GM23338 (cell line): Measurements from ENCODE around the gene ZNF337.

Experiments
- CREB1 ChIP-seq: fragments of 250-450 bp; sonication (Bioruptor Pico); IDR thresholded peaks from 2 replicates; pipeline ENCODE4 v1.5.0; 2020; ENCODE audit warnings: low read depth, mild to moderate bottlenecking, moderate library complexity
- CTCF ChIP-seq, 2 experiments: fragments of 200-600 bp in 1 of 2; sonication (generic) in 1 of 2; conservative IDR thresholded peaks; 2 replicates each; pipeline versions ENCODE4 v1.5.1 to v1.6.1; 2016 to 2017; ENCODE audit warnings: antibody characterized with exemption in 2 of 2, low read depth in 2 of 2, mild to moderate bottlenecking in 2 of 2, moderate library complexity in 1 of 2
- EZH2 ChIP-seq: fragments of 200-600 bp; sonication (generic); IDR thresholded peaks from one replicate; pipeline ENCODE4 v1.8.0; 2017; ENCODE audit warnings: antibody characterized with exemption, mild to moderate bottlenecking, low read depth; ENCODE audit not compliant: unreplicated experiment
- EZH2phosphoT487 ChIP-seq: fragments of 200-600 bp; sonication (generic); IDR thresholded peaks from one replicate; pipeline ENCODE4 v1.8.1; 2018; ENCODE audit warnings: antibody characterized with exemption; ENCODE audit not compliant: unreplicated experiment
- JUNB ChIP-seq: IDR thresholded peaks from one replicate; pipeline ENCODE4 v1.6.1; 2016; ENCODE audit warnings: antibody characterized with exemption; ENCODE audit not compliant: unreplicated experiment
- NANOG ChIP-seq: IDR thresholded peaks from 2 replicates; pipeline ENCODE4 v1.6.1; 2016; ENCODE audit warnings: antibody characterized with exemption, borderline replicate concordance
- POLR2AphosphoS5 ChIP-seq: IDR thresholded peaks from 2 replicates; pipeline ENCODE4 v1.6.1; 2016; ENCODE audit warnings: antibody characterized with exemption, low read depth
- STAT1 ChIP-seq: IDR thresholded peaks from one replicate; pipeline ENCODE4 v1.6.1; 2016; ENCODE audit warnings: antibody characterized with exemption; ENCODE audit not compliant: unreplicated experiment
- ZNF114 ChIP-seq: fragments of 250-450 bp; sonication (Bioruptor Pico); IDR thresholded peaks from 2 replicates; pipeline ENCODE4 v1.5.0; 2020; ENCODE audit warnings: mild to moderate bottlenecking, moderate library complexity
- ZNF331 ChIP-seq: fragments of 250-450 bp; sonication (Bioruptor Pico); IDR thresholded peaks from 2 replicates; pipeline ENCODE4 v1.5.0; 2020; ENCODE audit warnings: low read depth, mild to moderate bottlenecking, moderate library complexity
- TF ChIP-seq, protein P1 (sequence below): fragments of 250-450 bp; sonication (Bioruptor Pico); IDR thresholded peaks from 2 replicates; pipeline ENCODE4 v1.5.0; 2020; ENCODE audit warnings: mild to moderate bottlenecking, moderate library complexity
- TF ChIP-seq, protein P2 (sequence below): IDR thresholded peaks from 2 replicates; pipeline ENCODE4 v1.6.1; 2016; ENCODE audit warnings: antibody characterized with exemption
- TF ChIP-seq, protein P3 (sequence below): IDR thresholded peaks from one replicate; pipeline ENCODE4 v1.6.1; 2018; ENCODE audit warnings: antibody characterized with exemption; ENCODE audit not compliant: unreplicated experiment

DNA sequence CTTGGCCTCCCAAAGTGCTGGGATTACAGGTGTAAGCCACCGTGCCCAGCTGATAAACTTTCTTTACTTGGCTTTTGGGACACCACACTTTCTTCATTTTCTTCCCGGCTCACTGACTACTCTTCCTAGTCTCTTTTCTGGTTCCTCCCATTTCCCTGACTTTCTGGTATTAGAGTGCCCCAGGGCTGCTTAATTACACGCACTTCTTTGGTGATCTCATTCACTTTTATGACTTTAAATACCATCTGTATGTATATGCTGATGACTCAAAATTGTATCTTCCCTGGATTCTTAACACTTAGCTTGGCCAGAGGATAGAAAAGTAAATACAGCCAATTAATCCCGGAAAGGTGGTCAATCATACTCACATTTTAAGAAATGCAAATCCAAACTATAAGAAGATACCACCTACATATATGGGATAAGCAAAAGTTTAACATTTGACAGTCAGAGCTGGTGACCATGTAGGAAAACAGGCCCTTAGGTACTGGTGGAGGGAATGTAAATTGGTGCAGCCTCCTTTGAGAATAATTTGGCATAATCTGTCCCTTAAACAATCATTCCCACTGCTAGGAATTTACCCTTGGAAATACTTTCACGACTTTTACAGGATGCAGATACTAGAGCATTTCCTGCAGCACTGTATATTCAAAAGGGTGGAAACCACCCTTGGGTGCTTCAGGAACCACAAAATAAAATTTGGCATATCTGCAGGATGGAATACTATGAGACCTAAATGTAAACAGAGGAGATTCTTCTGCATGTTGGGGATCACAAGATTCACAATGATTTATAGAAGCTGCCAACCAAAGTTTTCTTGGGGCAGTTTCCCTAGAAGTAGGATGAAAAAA lies 63.5 kb downstream of the ZNF337 start:
- TF ChIP-seq CTCF (conservative IDR thresholded peaks at IDR 0.05; ENCODE audit: low read depth in 2 of 2) = no peak
- no peak for TF ChIP-seq EZH2
- TF ChIP-seq POLR2AphosphoS5 = no peak
- TF ChIP-seq STAT1 = no peak
- TF ChIP-seq EZH2phosphoT487 = no peak
- no peak for TF ChIP-seq JUNB
- no peak for TF ChIP-seq CREB1
- no peak for TF ChIP-seq NANOG
- TF ChIP-seq, protein P1, sequence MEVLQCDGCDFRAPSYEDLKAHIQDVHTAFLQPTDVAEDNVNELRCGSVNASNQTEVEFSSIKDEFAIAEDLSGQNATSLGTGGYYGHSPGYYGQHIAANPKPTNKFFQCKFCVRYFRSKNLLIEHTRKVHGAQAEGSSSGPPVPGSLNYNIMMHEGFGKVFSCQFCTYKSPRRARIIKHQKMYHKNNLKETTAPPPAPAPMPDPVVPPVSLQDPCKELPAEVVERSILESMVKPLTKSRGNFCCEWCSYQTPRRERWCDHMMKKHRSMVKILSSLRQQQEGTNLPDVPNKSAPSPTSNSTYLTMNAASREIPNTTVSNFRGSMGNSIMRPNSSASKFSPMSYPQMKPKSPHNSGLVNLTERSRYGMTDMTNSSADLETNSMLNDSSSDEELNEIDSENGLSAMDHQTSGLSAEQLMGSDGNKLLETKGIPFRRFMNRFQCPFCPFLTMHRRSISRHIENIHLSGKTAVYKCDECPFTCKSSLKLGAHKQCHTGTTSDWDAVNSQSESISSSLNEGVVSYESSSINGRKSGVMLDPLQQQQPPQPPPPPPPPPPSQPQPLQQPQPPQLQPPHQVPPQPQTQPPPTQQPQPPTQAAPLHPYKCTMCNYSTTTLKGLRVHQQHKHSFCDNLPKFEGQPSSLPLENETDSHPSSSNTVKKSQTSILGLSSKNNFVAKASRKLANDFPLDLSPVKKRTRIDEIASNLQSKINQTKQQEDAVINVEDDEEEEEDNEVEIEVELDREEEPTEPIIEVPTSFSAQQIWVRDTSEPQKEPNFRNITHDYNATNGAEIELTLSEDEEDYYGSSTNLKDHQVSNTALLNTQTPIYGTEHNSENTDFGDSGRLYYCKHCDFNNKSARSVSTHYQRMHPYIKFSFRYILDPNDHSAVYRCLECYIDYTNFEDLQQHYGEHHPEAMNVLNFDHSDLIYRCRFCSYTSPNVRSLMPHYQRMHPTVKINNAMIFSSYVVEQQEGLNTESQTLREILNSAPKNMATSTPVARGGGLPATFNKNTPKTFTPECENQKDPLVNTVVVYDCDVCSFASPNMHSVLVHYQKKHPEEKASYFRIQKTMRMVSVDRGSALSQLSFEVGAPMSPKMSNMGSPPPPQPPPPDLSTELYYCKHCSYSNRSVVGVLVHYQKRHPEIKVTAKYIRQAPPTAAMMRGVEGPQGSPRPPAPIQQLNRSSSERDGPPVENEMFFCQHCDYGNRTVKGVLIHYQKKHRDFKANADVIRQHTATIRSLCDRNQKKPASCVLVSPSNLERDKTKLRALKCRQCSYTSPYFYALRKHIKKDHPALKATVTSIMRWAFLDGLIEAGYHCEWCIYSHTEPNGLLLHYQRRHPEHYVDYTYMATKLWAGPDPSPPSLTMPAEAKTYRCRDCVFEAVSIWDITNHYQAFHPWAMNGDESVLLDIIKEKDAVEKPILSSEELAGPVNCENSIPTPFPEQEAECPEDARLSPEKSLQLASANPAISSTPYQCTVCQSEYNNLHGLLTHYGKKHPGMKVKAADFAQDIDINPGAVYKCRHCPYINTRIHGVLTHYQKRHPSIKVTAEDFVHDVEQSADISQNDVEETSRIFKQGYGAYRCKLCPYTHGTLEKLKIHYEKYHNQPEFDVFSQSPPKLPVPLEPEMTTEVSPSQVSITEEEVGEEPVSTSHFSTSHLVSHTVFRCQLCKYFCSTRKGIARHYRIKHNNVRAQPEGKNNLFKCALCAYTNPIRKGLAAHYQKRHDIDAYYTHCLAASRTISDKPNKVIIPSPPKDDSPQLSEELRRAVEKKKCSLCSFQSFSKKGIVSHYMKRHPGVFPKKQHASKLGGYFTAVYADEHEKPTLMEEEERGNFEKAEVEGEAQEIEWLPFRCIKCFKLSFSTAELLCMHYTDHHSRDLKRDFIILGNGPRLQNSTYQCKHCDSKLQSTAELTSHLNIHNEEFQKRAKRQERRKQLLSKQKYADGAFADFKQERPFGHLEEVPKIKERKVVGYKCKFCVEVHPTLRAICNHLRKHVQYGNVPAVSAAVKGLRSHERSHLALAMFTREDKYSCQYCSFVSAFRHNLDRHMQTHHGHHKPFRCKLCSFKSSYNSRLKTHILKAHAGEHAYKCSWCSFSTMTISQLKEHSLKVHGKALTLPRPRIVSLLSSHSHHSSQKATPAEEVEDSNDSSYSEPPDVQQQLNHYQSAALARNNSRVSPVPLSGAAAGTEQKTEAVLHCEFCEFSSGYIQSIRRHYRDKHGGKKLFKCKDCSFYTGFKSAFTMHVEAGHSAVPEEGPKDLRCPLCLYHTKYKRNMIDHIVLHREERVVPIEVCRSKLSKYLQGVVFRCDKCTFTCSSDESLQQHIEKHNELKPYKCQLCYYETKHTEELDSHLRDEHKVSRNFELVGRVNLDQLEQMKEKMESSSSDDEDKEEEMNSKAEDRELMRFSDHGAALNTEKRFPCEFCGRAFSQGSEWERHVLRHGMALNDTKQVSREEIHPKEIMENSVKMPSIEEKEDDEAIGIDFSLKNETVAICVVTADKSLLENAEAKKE (CRISPR knock-in tag) = no peak
- TF ChIP-seq, protein P2, sequence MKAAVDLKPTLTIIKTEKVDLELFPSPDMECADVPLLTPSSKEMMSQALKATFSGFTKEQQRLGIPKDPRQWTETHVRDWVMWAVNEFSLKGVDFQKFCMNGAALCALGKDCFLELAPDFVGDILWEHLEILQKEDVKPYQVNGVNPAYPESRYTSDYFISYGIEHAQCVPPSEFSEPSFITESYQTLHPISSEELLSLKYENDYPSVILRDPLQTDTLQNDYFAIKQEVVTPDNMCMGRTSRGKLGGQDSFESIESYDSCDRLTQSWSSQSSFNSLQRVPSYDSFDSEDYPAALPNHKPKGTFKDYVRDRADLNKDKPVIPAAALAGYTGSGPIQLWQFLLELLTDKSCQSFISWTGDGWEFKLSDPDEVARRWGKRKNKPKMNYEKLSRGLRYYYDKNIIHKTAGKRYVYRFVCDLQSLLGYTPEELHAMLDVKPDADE = no peak
- TF ChIP-seq, protein P3, sequence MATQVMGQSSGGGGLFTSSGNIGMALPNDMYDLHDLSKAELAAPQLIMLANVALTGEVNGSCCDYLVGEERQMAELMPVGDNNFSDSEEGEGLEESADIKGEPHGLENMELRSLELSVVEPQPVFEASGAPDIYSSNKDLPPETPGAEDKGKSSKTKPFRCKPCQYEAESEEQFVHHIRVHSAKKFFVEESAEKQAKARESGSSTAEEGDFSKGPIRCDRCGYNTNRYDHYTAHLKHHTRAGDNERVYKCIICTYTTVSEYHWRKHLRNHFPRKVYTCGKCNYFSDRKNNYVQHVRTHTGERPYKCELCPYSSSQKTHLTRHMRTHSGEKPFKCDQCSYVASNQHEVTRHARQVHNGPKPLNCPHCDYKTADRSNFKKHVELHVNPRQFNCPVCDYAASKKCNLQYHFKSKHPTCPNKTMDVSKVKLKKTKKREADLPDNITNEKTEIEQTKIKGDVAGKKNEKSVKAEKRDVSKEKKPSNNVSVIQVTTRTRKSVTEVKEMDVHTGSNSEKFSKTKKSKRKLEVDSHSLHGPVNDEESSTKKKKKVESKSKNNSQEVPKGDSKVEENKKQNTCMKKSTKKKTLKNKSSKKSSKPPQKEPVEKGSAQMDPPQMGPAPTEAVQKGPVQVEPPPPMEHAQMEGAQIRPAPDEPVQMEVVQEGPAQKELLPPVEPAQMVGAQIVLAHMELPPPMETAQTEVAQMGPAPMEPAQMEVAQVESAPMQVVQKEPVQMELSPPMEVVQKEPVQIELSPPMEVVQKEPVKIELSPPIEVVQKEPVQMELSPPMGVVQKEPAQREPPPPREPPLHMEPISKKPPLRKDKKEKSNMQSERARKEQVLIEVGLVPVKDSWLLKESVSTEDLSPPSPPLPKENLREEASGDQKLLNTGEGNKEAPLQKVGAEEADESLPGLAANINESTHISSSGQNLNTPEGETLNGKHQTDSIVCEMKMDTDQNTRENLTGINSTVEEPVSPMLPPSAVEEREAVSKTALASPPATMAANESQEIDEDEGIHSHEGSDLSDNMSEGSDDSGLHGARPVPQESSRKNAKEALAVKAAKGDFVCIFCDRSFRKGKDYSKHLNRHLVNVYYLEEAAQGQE = no peak
- TF ChIP-seq ZNF331 (CRISPR knock-in tag) = no peak
- TF ChIP-seq ZNF114 (CRISPR knock-in tag) = no peak
